Measurements from ENCODE around the gene OR4S2.

Gene OR4S2, protein sequence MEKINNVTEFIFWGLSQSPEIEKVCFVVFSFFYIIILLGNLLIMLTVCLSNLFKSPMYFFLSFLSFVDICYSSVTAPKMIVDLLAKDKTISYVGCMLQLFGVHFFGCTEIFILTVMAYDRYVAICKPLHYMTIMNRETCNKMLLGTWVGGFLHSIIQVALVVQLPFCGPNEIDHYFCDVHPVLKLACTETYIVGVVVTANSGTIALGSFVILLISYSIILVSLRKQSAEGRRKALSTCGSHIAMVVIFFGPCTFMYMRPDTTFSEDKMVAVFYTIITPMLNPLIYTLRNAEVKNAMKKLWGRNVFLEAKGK

DNA sequence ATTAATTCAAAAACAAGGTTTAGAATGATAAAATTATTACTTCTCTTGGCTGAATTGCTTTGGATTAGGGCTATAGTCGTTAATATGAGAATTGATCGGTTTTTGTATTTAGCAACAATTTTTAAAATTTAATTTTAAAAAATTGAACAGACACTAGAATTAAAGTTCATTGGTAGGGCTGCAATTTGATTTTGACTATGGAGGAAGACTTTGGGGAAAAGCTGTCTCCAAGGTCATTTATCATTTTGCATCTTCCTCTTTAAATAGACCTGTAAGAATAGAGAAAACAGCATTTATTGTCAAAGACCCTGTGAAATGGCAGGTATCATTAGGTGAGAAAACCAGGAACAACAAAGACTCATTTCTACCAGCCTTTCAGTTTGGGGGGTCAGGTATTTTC, at the start of gene OR4S2:
Gene OR4S2 (plus strand): TSS at position 301 of the 400 bp plus-strand sequence. CDS start 2,577 bp downstream, outside the sequence.
- no peak for DNase-seq

DNA sequence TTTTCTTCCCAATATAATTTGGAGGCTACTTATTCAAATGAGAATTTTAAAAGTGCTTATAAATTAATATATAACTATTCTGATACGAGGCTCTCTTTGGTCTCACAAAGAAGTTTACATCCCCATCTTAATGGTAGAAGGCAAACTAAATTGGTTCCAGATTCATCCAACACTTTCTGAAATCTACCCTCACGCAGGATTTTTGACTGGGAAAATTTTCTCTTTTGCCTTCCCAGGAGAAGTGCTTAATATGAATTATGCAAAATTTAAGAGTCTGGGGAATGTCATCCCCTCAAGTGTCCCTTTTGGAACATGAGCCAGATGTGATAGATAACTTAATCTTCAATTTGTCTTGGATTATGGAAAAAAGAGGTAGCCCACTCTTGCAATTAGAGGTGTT, 40.6 kb upstream of the OR4S2 start, which contains the start of gene OR4C11:
Gene OR4C11 (minus strand): TSS at position 101 of the 400 bp plus-strand sequence. CDS start 3,272 bp downstream, outside the sequence.
- no peak for DNase-seq

DNA sequence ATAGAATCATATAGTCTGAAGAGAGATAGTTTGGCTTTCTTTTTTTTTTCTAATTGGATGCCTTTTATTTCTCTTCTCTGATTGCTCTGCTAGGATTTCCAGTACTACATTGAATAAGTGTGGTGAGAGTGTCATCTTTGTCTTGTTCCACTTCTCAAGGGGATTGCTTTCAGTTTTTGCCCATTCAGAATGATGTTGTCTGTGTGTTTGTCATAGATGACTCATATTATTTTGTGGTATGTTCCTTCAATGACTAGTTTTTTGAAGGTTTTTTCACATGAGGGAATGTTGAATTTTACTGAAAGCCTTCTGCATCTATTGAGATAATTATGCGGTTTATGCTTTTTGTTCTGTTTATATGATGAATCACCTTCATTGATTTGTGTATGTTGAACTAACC, 23.6 kb upstream of the OR4S2 start:
- no peak for DNase-seq

DNA sequence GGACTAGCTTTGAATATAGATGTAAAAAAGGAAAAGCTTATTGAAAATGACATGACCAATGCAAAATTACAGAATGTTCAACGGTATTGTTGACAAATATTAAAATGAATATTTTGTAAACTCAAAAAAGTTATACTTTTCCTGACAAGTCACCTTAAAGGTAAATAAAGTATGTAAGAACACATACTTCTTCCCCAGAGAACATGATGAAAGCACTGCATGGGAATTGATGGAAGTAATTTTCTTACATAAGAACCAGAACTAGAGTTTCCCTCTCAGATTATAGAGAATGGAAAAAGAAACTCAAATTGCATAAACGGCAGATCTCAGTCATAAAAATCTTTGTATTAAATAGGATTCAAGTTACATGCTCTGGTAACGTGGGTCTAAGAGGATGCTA, 13.3 kb upstream of the OR4S2 start, which contains the start of gene OR4P4:
Gene OR4P4 (plus strand): TSS at position 301 of the 400 bp plus-strand sequence.
- DNase-seq = no peak

DNA sequence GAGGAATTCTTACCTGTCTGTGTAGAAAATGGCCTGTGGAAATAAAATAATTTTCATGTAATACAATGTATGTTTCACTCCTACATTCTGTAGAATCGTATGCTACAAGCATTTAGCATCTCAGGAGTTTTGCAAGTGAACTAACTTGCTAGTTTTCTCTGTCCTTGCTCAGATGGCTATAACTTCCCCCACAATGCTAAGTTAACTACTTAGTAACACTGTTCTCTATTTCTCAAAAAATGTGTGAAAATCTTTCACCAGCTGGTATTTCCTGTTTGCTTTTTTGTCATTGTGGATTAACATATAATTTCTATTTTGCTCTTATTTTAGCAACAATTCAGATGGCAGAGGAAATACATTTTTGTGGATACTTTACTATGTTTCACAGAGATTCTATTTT, 4.4 kb downstream of the OR4S2 start:
- no peak for DNase-seq

DNA sequence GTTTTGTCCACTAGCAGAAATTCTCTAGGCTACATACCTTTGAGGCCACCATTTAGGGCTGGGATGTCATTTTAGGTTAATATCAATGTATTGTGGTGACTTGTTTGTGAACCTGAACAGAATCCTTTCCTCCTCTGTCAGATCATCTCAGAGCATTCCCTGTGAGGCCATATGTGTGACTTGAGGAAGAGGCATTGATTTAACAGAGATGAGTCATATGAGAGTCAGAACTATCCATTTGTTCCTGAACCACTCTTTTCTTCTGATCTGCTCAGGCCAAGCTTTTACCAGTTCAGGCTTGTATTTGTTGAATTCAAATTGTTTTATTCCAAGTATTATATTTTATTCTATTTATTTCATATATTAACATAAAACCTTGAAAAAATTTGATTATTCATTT, 7.0 kb downstream of the OR4S2 start:
- DNase-seq = no peak

DNA sequence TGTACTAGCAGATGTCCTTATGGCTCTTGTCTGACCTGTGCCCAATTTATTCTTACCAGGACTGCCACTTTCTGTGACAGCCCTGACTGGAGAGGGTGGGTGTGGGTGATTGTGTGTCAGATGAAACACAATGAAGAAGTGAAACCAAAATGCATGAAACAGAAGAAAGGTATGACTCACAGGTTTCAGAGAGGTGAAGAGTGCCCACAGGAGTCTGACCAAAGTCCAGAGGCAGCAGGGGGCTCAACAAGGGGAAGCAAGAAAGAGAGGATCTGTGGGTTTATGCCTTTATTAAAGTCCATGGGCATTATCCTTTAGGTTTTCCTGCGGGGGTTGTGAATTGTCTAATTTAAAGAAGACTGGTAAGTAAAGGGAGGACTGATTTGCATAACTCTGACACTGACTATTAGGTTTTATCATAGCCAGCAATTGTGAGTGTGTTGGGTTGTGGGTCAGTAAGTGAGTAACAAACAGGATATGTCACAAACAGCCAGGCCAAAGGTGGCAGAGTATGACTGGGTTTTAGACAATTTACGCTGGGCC, 10.0 kb downstream of the OR4S2 start:
- no peak for DNase-seq

DNA sequence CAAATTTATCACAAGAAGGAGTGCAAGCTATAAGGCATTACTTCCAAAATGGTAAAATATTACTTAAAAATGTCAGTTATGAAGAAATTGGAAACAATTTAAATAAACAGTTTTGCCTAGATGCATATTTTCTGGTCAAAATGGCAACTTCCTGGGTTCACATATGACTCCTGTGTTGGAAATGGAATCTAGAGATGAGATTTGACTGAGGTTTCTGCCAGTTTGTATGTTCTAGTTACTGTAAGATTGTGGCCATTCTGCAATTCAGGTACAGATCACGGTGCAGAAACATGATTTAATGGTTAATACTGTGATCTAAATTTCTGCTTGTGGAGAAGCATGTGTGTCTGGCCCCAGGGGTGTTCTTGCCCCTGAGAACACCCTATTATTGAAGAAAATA, 10.5 kb downstream of the OR4S2 start:
- no peak for DNase-seq

DNA sequence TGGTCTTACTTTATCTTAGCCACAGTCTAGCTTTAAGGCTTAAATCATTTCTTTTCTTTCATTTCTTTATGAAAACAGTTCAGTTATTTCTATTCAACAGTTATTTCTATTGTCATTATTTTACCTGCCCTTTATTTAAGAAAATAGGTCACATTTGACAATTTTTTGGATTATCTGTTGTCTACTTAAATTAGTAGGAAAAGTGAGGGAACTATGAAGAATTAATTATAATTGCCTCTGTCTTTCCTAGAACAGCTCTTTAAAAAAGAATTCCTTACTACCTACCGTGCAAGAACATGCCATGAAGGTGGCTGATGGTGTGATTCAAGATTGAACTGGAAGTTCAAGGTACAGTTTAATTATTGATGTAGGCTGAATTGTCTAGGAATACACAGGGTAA, 13.8 kb downstream of the OR4S2 start, which contains the start of gene OR4C6:
Gene OR4C6 (plus strand): TSS at position 301 of the 400 bp plus-strand sequence. CDS start 2,966 bp downstream, outside the sequence.
- DNase-seq = no peak

DNA sequence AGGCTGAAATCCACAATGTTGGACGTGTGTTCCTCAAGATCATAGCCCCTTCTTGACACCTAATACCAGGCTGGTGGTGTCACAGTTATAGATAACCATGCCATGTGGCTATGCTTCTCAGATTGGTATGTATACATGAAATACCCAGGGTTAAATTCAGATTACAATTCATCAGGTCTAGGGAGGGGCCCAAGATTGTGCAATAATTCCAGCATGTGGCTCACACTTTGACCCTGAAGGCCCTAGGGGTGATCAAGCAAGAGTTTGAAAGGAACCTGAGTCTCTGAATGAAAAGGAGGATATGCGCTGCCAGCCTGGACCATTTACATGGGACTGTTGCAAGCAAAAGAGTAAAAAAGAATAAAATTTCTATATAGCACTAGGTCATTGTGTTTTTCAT, 21.2 kb downstream of the OR4S2 start:
- no peak for DNase-seq

DNA sequence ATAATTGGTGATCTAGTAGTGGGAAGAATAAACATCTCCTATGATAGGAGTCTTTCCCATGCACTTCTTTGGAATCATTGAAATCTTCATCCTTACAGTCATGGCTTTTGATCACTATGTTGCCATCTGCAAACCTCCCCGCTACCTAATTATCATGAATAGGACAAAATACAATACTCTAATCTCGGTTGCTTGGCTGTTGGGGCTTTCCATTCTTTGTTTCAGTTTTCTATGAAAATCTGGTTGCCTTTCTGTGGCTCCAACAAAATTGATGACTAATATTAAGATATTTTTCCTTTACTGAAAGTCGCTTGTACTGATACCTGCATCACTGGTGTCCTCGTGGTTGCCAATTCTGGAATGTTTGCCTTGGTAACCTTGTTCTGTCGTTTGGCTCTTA, 25.7 kb downstream of the OR4S2 start:
- no peak for DNase-seq

DNA sequence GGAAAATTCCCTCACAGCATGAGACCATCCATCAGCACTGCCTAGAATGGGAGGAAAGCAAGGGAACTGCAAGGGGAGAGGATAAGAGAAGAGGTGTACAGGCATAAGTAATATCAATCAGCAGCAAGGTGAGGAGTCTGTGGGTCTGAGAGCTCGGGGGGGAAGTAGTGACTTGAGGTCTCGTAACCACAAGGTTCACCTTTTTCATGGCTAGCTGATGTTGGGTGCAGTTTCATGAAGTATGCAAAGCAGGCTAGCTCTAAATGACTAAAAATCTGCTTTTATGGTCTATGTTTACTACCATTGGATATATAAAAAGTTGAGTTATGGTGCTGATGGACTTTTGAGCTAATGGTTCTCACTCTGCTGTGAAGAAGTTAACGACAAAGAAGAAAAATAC, 49.7 kb downstream of the OR4S2 start:
- DNase-seq = no peak

DNA sequence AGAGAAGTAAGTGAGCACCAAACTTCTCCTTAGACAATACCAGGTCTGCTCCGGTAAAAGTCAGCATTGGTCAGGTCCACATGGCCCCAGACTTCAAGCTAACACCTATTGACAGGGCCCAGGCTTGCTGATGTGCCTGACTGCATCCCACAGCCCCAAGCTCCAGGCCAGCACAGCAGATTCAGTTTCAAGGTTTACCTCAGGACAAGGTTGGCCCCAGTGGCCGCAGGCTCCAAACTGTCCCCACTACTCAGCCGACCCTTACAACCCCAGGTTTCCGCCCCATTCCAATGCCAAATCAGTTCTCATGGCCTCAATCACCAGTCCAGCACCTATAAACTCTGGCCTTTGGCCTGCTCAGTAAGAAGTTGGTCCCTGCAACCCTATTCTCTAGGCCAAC, 53.3 kb downstream of the OR4S2 start:
- no peak for DNase-seq

Data from fibroblast of skin of right biceps (primary cell).